DOHH2 (cell line): Measurements from ENCODE around the gene MYBPH.

ENCODE experiments used
- EZH2phosphoT487 ChIP-seq: fragments of 200-600 bp; sonication (generic); IDR thresholded peaks from 2 replicates; pipeline ENCODE4 v1.6.1; 2017; ENCODE audit warnings: borderline replicate concordance, mild to moderate bottlenecking, antibody characterized with exemption, low read length, moderate library complexity, mixed read lengths
- TF ChIP-seq, protein P1 (sequence below): fragments of 200-600 bp; sonication (generic); IDR thresholded peaks from one replicate; pipeline ENCODE4 v1.5.1; 2014; ENCODE audit warnings: antibody characterized with exemption, mild to moderate bottlenecking, low read depth, low read length; ENCODE audit not compliant: poor library complexity, severe bottlenecking

- TF ChIP-seq, protein P1, sequence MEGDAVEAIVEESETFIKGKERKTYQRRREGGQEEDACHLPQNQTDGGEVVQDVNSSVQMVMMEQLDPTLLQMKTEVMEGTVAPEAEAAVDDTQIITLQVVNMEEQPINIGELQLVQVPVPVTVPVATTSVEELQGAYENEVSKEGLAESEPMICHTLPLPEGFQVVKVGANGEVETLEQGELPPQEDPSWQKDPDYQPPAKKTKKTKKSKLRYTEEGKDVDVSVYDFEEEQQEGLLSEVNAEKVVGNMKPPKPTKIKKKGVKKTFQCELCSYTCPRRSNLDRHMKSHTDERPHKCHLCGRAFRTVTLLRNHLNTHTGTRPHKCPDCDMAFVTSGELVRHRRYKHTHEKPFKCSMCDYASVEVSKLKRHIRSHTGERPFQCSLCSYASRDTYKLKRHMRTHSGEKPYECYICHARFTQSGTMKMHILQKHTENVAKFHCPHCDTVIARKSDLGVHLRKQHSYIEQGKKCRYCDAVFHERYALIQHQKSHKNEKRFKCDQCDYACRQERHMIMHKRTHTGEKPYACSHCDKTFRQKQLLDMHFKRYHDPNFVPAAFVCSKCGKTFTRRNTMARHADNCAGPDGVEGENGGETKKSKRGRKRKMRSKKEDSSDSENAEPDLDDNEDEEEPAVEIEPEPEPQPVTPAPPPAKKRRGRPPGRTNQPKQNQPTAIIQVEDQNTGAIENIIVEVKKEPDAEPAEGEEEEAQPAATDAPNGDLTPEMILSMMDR, result no peak
- no peak for TF ChIP-seq EZH2phosphoT487
These were observed 12.2 kb upstream of the MYBPH start for GRCh38 chr1:203187689-203188264.
